ENCODE measurements around the gene GOLT1A.

- no peak for TF ChIP-seq CTCF (IDR thresholded peaks at IDR 0.05; ENCODE audit: poor library complexity, severe bottlenecking)
- no peak for TF ChIP-seq TAF1 (IDR thresholded peaks at IDR 0.05; ENCODE audit: low read depth)
- no peak for TF ChIP-seq REST (IDR thresholded peaks at IDR 0.05; ENCODE audit: borderline replicate concordance)
- TF ChIP-seq EP300 (conservative IDR thresholded peaks at IDR 0.05; ENCODE audit: poor library complexity, severe bottlenecking) = no peak
- no peak for TF ChIP-seq POLR2AphosphoS5 (IDR thresholded peaks at IDR 0.05)
- no peak for TF ChIP-seq MXI1 (conservative IDR thresholded peaks at IDR 0.05; ENCODE audit: poor library complexity, severe bottlenecking)
- TF ChIP-seq EZH2 (IDR thresholded peaks at IDR 0.05; ENCODE audit: borderline replicate concordance, insufficient read depth, low read length, poor library complexity, severe bottlenecking) = no peak
- no peak for TF ChIP-seq RAD21 (conservative IDR thresholded peaks at IDR 0.05)
Measured at GRCh38 chr1:204242920-204243319, 29.1 kb upstream of the GOLT1A start.

Measured in neural cell (in vitro differentiated cells).